ENCODE results near the gene TNFRSF13B.
"Not testable (repeated sequence)": the region's sequence is repeated elsewhere in the genome, so short reads cannot be mapped to it uniquely, and the experiment has no call there.

DNA sequence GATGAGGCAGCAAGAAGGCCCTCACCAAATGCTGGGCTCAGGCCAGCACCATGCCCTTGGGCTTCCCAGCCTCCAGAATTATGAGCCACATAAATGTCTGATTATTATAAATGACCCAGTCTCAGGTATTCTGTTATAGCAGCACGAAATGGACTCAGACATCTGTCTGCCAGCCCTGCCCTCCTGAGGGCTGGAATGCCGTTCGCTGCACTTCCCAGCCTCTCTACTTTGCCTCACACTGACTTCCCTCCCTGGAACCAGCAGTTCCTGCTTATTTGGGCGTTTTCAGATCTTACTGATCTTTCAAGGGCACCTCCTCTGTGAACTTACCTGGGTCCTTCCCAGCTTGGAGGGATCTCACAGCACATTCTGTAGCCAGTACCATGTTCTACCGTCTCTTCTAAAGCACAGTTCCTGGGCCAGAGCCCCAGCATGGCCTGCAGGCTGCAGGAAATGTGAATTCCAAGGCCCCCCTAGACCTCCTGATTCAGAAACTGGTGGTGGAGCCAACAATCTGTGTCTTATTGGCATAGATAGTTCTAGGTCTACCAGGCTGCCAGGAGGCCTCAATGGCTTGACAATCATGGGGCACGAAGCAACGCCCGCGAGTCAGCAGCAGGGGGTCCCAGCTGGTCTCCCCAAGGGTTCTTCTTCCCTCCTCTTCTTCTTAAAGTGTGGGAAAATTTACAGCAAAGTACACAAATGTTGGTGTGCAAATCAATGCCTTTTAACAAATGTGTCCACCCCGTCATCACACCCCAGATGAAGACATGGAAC, 36.9 kb upstream of the TNFRSF13B start:
- TF ChIP-seq, protein P1, sequence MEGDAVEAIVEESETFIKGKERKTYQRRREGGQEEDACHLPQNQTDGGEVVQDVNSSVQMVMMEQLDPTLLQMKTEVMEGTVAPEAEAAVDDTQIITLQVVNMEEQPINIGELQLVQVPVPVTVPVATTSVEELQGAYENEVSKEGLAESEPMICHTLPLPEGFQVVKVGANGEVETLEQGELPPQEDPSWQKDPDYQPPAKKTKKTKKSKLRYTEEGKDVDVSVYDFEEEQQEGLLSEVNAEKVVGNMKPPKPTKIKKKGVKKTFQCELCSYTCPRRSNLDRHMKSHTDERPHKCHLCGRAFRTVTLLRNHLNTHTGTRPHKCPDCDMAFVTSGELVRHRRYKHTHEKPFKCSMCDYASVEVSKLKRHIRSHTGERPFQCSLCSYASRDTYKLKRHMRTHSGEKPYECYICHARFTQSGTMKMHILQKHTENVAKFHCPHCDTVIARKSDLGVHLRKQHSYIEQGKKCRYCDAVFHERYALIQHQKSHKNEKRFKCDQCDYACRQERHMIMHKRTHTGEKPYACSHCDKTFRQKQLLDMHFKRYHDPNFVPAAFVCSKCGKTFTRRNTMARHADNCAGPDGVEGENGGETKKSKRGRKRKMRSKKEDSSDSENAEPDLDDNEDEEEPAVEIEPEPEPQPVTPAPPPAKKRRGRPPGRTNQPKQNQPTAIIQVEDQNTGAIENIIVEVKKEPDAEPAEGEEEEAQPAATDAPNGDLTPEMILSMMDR (IDR thresholded peaks at IDR 0.05), result not testable (repeated sequence)
- not testable (repeated sequence) for TF ChIP-seq POLR2A (IDR thresholded peaks at IDR 0.05)
